SK-N-SH (cell line): ENCODE results near the gene CACNA1G.

ENCODE experiments used
- CTCF ChIP-seq: fragments of 200-600 bp; sonication (generic); IDR thresholded peaks from 2 replicates; pipeline ENCODE4 v1.6.1; 2017; ENCODE audit warnings: antibody characterized with exemption, mild to moderate bottlenecking, moderate library complexity
- EP300 ChIP-seq, 2 experiments: IDR thresholded peaks; 2 replicates each; pipeline versions ENCODE4 v1.4.0 to v1.6.1; 2012; ENCODE audit warnings: borderline replicate concordance in 1 of 2, low read depth in 1 of 2, low read length in 1 of 2
- GABPA ChIP-seq: IDR thresholded peaks from 2 replicates; pipeline ENCODE4 v1.4.0; 2012; ENCODE audit warnings: low read depth, mild to moderate bottlenecking
- MXI1 ChIP-seq: IDR thresholded peaks from 2 replicates; pipeline ENCODE4 v1.6.1; 2012; ENCODE audit warnings: mild to moderate bottlenecking, low read depth, low read length, improper control_type of control experiment
- NRF1 ChIP-seq: IDR thresholded peaks from 2 replicates; pipeline ENCODE4 v1.6.1; 2012; ENCODE audit warnings: low read depth, mild to moderate bottlenecking, low read length
- RAD21 ChIP-seq: IDR thresholded peaks from 2 replicates; pipeline ENCODE4 v1.6.1; 2012; ENCODE audit warnings: mild to moderate bottlenecking, low read length
- REST ChIP-seq: IDR thresholded peaks from 2 replicates; pipeline ENCODE4 v1.6.1; 2012; ENCODE audit warnings: mild to moderate bottlenecking, low read depth, low read length, moderate library complexity
- RFX5 ChIP-seq: IDR thresholded peaks from 2 replicates; pipeline ENCODE4 v1.6.1; 2012; ENCODE audit warnings: mild to moderate bottlenecking, improper control_type of control experiment, low read length
- ZBTB33 ChIP-seq: IDR thresholded peaks from 2 replicates; pipeline ENCODE4 v1.4.0; 2012; ENCODE audit warnings: low read depth, borderline replicate concordance

GRCh38 chr17:50599606-50600005 lies 39.1 kb downstream of the CACNA1G start:
- TF ChIP-seq ZBTB33 (no peak), EP300 (IDR thresholded peaks at IDR 0.05; ENCODE audit: borderline replicate concordance in 1 of 2, low read depth in 1 of 2, low read length in 1 of 2) (no peak), CTCF (no peak), NRF1 (no peak), RFX5 (no peak), GABPA (no peak), MXI1 (no peak), RAD21 (no peak), REST (no peak)
